Vagina (tissue), 2 donors: ENCODE measurements around the gene MAB21L4. TPM values are rescaled to one million over a fixed set of nuclear protein-coding genes. Genes with fewer than 3 reads are reported as not detected.

ENCODE experiments used
- DNase-seq, 2 donors: peaks; one replicate each; pipeline ENCODE4 v3.0.0-alpha.2; 2017; ENCODE audit errors: extremely low spot score in 2 of 2
- H3K27ac ChIP-seq: fragments of 200-600 bp; sonication (generic); one replicate; pipeline ENCODE4 v1.5.1; 2019
- H3K27me3 ChIP-seq: fragments of 200-600 bp; sonication (generic); one replicate; pipeline ENCODE4 v1.5.1; 2019
- H3K36me3 ChIP-seq, 2 donors: fragments of 200-600 bp; sonication (generic); one replicate each; pipeline ENCODE4 v1.5.1; 2017 to 2019
- H3K4me1 ChIP-seq: fragments of 200-600 bp; sonication (generic); one replicate; pipeline ENCODE4 v1.5.1; 2019
- H3K4me3 ChIP-seq, 2 donors: fragments of 200-600 bp; sonication (generic); 1 replicate in 1 of 2; 2 replicates in 1 of 2; pipeline ENCODE4 v1.5.1; 2016 to 2019
- H3K9me3 ChIP-seq: fragments of 200-600 bp; sonication (generic); one replicate; pipeline ENCODE4 v1.5.1; 2019
- POLR2A ChIP-seq, 2 donors: fragments of 450-650 bp; IDR thresholded peaks; one replicate each; pipeline ENCODE4 v1.6.1; 2017; ENCODE audit warnings: antibody characterized with exemption in 2 of 2, mild to moderate bottlenecking in 2 of 2, moderate library complexity in 2 of 2
- POLR2AphosphoS5 ChIP-seq, 2 donors: sonication (generic); formaldehyde crosslinking; IDR thresholded peaks; one replicate each; pipeline ENCODE4 v1.9.0; 2017; ENCODE audit warnings: antibody characterized with exemption in 2 of 2, mild to moderate bottlenecking in 2 of 2, low read depth in 1 of 2; ENCODE audit not compliant: insufficient read depth in 1 of 2
- intact Hi-C: fragments of 100-400 bp; cut with DNase I; formaldehyde crosslinking; loops from one replicate; pipeline ENCODE4 v1.15.1; 2023
- total RNA-seq: library from RNA; depleted of rRNA; stranded (reverse); fragments of >200 nt; gene quantifications from one replicate; pipeline ENCODE4 v1.2.3, GENCODE V29; 2016
- TF ChIP-seq, protein P1 (sequence below), 3 experiments: fragments of 450-650 bp in 2 of 3; fragments of 200-600 bp in 1 of 3; sonication (generic) in 1 of 3; IDR thresholded peaks; one replicate each; pipeline ENCODE4 v1.5.1; 2017 to 2019; ENCODE audit warnings: antibody characterized with exemption in 3 of 3, mild to moderate bottlenecking in 2 of 3, moderate library complexity in 2 of 3

The MAB21L4 gene
- total RNA-seq, 1 donor from 2014 or later, result 21.1 TPM

DNA sequence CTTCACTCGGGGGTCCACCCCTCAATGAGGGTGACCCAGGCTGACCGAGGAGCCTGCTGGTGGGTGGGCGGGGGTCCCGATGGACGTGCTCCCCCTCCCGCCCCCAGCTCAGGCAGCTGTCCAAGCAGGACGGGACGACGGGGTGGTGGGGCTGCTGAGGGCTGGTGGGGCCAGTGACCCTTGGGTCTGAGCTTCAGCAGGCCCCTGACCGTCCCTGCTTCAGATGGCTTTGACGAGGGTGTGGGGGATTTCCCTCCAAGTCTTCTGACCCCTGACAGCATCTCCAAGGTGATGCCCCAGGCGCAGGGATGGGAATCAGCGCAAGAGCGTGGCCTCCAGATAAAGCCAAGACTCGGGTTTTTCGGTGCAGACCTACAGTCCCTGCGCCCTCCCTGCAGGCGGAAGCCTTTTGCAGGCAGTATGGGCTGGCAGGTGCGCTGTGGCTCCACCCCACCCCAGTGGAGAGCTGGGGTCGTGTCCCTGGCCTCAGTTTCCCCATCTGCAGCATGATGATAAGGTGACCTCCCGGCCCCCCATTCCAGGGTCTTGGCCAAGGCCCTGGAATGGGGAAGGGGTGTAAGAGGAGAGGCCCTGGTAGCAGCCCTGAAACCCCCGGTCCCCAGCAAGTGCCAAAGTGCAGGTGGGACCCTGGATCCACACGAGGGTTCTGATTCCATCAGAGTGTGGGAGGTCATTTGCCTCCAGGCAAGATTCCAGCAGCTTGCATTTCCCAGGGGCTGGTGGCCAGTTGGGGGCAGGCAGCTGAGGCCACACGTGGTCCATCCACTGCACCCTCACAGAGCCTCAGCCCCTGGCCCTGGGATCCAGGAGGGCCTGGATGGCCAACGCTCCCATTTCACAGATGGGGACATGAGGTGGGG is 18.9 kb upstream of the MAB21L4 start:
- Histone ChIP-seq H3K27me3 (no peaks in the 10 kb centered on the region), H3K36me3 (no peaks in the 10 kb centered on the region), H3K4me3 (no peak overlapping the region), H3K9me3 (no peaks in the 10 kb centered on the region), H3K27ac (peak overlapping the region; percentile 39), H3K4me1 (peaks cover 50% of the 10 kb centered on the region)
- TF ChIP-seq, protein P1, sequence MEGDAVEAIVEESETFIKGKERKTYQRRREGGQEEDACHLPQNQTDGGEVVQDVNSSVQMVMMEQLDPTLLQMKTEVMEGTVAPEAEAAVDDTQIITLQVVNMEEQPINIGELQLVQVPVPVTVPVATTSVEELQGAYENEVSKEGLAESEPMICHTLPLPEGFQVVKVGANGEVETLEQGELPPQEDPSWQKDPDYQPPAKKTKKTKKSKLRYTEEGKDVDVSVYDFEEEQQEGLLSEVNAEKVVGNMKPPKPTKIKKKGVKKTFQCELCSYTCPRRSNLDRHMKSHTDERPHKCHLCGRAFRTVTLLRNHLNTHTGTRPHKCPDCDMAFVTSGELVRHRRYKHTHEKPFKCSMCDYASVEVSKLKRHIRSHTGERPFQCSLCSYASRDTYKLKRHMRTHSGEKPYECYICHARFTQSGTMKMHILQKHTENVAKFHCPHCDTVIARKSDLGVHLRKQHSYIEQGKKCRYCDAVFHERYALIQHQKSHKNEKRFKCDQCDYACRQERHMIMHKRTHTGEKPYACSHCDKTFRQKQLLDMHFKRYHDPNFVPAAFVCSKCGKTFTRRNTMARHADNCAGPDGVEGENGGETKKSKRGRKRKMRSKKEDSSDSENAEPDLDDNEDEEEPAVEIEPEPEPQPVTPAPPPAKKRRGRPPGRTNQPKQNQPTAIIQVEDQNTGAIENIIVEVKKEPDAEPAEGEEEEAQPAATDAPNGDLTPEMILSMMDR (IDR thresholded peaks at IDR 0.05), result no peak
- no peak for TF ChIP-seq POLR2A (IDR thresholded peaks at IDR 0.05)
- intact Hi-C loops, result loop anchor here (5.0 kb wide), 1 partner anchor 77 kb away; no protein-coding TSS in a partner anchor
- DNase-seq, result no peak

DNA sequence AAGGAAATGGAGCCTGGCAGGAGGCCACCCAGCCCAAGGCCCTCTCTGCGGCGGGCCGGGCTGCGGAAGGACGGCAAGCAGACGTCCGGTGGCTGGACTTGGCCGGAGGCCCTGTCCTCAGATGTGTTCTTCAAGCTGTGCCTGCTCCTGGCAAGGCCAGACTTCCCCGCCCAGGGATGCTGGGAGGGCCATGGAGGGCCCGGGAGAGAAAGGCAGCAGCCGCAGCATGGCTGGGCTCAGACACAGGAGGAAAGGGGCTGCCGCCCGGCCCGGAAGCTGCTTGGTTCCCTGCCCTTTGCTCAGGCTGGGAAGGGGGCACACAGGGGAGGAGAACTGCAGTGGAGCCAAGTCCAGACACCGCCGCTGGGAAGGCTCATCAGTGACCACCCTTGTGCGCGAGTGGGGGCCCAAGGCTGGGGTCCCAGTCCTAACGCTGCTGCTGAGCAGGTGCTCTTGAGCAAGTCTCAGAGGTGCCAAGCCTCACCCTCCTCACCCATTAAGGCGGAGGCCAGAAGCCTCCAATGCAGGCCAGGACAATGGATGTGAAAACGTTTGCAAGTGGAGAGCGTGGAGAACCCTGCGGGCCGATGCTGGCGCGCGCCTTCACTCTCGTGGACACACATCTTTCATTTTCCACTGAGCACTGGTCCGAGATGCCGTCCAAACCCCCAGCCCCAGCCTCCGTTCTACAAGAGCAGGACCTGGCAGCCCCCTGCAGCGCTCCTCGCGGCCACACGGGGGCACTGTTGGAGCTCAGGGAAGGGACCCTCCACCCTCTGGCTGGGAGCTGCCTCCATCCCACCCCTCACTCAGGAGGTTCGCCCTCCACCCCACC is 18.1 kb upstream of the MAB21L4 start:
- Histone ChIP-seq H3K9me3 (no peaks in the 10 kb centered on the region), H3K4me1 (peaks cover 50% of the 10 kb centered on the region), H3K36me3 (no peaks in the 10 kb centered on the region), H3K27ac (peak overlapping the region; percentile 29), H3K4me3 (no peak overlapping the region), H3K27me3 (no peaks in the 10 kb centered on the region)
- TF ChIP-seq, protein P1 (IDR thresholded peaks at IDR 0.05), result peak; percentile 50 to 89 (median 88)
- TF ChIP-seq POLR2AphosphoS5 (IDR thresholded peaks at IDR 0.05; ENCODE audit: insufficient read depth in 1 of 2, low read depth in 1 of 2) (peak; percentile 39 to 52), POLR2A (IDR thresholded peaks at IDR 0.05) (no peak)
- no peak for DNase-seq
- intact Hi-C loops, result no loop called here

DNA sequence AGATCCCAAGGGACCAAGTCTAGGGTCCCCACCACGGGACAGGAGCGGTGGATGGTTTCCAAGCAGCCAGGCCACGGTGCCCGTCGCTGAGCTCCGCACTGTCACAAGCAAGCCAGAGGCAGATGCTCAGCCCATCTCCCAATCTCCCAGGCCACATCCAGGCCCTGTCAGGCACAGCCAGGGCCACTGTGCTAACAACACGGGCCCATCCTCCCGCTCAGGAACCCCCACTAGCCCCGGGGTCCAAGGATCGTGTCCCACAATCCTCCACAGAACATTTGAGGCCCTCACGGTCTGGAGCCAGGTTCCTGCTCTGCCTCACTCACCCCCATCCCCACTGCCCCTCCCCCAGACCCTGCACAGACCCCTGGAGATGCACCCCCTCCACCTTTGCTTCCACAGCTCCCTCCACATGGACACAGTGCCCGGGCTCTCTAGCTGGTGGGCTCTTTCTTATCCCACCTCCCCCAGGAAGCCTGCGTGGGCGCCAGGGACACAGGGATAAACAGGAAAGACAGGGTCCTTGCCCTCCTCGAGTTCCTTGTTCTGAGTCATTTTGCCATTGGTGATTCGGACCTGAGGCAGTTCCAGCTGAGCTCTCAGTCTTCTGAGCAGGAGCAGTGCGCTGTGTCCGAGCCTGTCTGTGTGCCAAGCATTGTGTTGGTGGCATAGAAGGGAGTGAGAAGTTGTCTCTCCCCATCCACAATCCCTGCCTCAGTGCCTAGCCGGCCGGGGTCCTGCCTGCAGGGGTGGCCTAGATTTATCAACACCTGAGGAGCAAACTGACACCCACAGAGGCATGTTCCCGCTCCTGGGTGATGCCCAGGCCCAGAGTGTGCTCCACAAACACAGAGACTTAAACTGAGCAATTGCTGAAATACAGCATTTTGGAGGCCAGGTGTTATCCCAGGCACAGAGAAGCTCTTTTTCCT is 17.2 kb upstream of the MAB21L4 start:
- H3K27me3 ChIP-seq, result no peaks in the 10 kb centered on the region
- H3K27ac ChIP-seq, result peak overlapping the region; percentile 29
- H3K36me3 ChIP-seq, result no peaks in the 10 kb centered on the region
- intact Hi-C loops, result no loop called here
- H3K4me3 ChIP-seq, result no peak overlapping the region
- DNase-seq, result no peak
- TF ChIP-seq POLR2AphosphoS5 (IDR thresholded peaks at IDR 0.05; ENCODE audit: insufficient read depth in 1 of 2, low read depth in 1 of 2), result no peak
- TF ChIP-seq, protein P1 (IDR thresholded peaks at IDR 0.05), result no peak
- no peak for TF ChIP-seq POLR2A (IDR thresholded peaks at IDR 0.05)
- peaks cover 50% of the 10 kb centered on the region for H3K4me1 ChIP-seq
- H3K9me3 ChIP-seq, result no peaks in the 10 kb centered on the region

DNA sequence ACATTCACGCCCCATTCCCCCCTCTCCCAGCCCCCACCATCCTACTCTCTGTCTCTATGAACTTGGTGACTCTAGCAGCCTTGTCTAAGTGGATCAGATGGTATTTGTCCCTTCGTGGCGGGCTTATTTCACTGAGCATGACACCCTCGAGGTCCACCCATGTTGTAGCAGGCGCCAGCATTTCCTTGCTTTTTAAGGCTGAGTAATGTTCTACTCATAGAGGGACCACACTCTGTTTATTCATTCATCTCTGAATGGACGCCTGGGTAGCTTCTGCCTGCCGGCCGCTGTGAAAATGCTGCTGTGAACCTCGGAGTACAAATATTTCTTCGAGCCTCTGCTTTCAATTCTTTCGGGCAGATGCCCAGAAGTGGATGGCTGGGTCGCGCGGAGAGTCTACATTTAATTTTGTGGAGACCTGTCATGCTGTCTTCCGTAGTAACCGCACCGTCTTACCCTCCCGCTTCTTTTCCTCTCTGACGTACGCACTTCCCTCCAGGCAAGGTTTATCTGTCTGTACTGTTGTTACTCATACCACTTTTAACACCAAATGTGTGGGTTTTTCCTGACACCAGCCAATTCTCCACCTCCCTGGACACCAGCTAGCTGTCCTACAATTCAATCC is 15.8 kb upstream of the MAB21L4 start:
- no peak overlapping the region for H3K27ac ChIP-seq
- no peak for DNase-seq
- TF ChIP-seq POLR2A (IDR thresholded peaks at IDR 0.05) (no peak), POLR2AphosphoS5 (IDR thresholded peaks at IDR 0.05; ENCODE audit: insufficient read depth in 1 of 2, low read depth in 1 of 2) (no peak)
- TF ChIP-seq, protein P1 (IDR thresholded peaks at IDR 0.05), result no peak
- H3K9me3 ChIP-seq, result no peaks in the 10 kb centered on the region
- intact Hi-C loops, result no loop called here
- no peak overlapping the region for H3K4me3 ChIP-seq
- H3K36me3 ChIP-seq, result no peaks in the 10 kb centered on the region
- peaks cover 39% of the 10 kb centered on the region for H3K4me1 ChIP-seq
- H3K27me3 ChIP-seq, result no peaks in the 10 kb centered on the region
